Lower leg skin (tissue), 4 donors: Measurements from ENCODE around the gene NFAT5. TPM values are rescaled to one million over a fixed set of nuclear protein-coding genes. Genes with fewer than 3 reads are reported as not detected.
"Not testable (repeated sequence)": the region's sequence is repeated elsewhere in the genome, so short reads cannot be mapped to it uniquely, and the experiment has no call there.

Source experiments
- DNase-seq, 2 donors: peaks; one replicate each; pipeline ENCODE4 v3.0.0-alpha.2; 2019; ENCODE audit warnings: low spot score in 2 of 2
- H3K4me3 ChIP-seq: fragments of 200-600 bp; sonication (generic); 2 replicates; pipeline ENCODE4 v1.5.1; 2017; ENCODE audit warnings: mild to moderate bottlenecking, low read depth; ENCODE audit not compliant: poor library complexity, severe bottlenecking
- CTCF ChIP-seq, 3 donors: fragments of 450-650 bp; IDR thresholded peaks; one replicate each; pipeline ENCODE4 v1.5.1; 2016; ENCODE audit warnings: antibody characterized with exemption in 3 of 3, mild to moderate bottlenecking in 3 of 3, moderate library complexity in 2 of 3
- POLR2A ChIP-seq, 2 donors: fragments of 450-650 bp; IDR thresholded peaks; one replicate each; pipeline ENCODE4 v1.6.1; 2016 to 2017; ENCODE audit warnings: antibody characterized with exemption in 2 of 2, mild to moderate bottlenecking in 1 of 2, moderate library complexity in 1 of 2
- WGBS, 2 donors: methylation state at CpG; one replicate each; pipeline ENCODE4 v1.1.5; 2018; 5-methylcytosine and 5-hydroxymethylcytosine counted together
- intact Hi-C: fragments of 100-400 bp; cut with DNase I; formaldehyde crosslinking; loops from one replicate; pipeline ENCODE4 v1.15.0; 2023; ENCODE audit warnings: low total_unique reads
- total RNA-seq, 4 donors: library from RNA; depleted of rRNA; stranded (reverse); fragments of >200 nt; gene quantifications; one replicate each; pipeline ENCODE4 v1.1.0, GENCODE V29; 2016

NFAT5 gene
- total RNA-seq, 4 donors from 2014 or later = 74.7 to 114 (median 88.6) TPM

- intact Hi-C loops = no loop called here
- DNase-seq = no peak
- no peak for TF ChIP-seq POLR2A (IDR thresholded peaks at IDR 0.05)
- TF ChIP-seq CTCF (IDR thresholded peaks at IDR 0.05) = no peak
- H3K4me3 ChIP-seq = no peak overlapping the region
Measured at GRCh38 chr16:69632828-69633227, 67.1 kb downstream of the NFAT5 start.

GRCh38 chr16:69633375-69633774 is 67.6 kb downstream of the NFAT5 start:
- intact Hi-C loops = no loop called here
- H3K4me3 ChIP-seq = no peak overlapping the region
- DNase-seq = no peak
- TF ChIP-seq CTCF (IDR thresholded peaks at IDR 0.05) = no peak
- no peak for TF ChIP-seq POLR2A (IDR thresholded peaks at IDR 0.05)

GRCh38 chr16:69636563-69637146 is 70.9 kb downstream of the NFAT5 start:
- intact Hi-C loops, DNase-seq, H3K4me3 ChIP-seq: not testable (repeated sequence)
- WGBS, 2 donors = 97 to 99% methylated on average over 3 of the region's 3 CpGs

GRCh38 chr16:69637206-69637865 is 71.6 kb downstream of the NFAT5 start:
- intact Hi-C loops, H3K4me3 ChIP-seq, DNase-seq: not testable (repeated sequence)
- 96 to 97% methylated on average over 3 of the region's 3 CpGs for WGBS, 2 donors

GRCh38 chr16:69643997-69644396 is 78.2 kb downstream of the NFAT5 start:
- intact Hi-C loops = not testable (repeated sequence)

GRCh38 chr16:69644790-69645189 is 79.0 kb downstream of the NFAT5 start:
- intact Hi-C loops = no loop called here
- 14 to 19% methylated on average over 1 of the region's 1 CpG for WGBS, 2 donors

More at GRCh38 chr16:69643997-69644396, 78.2 kb downstream of the NFAT5 start:
- DNase-seq, H3K4me3 ChIP-seq: not testable (repeated sequence)
- 92 to 97% methylated on average over 3 of the region's 3 CpGs for WGBS, 2 donors

GRCh38 chr16:69647020-69647419 is 81.3 kb downstream of the NFAT5 start:
- TF ChIP-seq POLR2A (IDR thresholded peaks at IDR 0.05) = no peak
- no peak for TF ChIP-seq CTCF (IDR thresholded peaks at IDR 0.05)
- intact Hi-C loops = no loop called here
- H3K4me3 ChIP-seq = no peak overlapping the region
- whole genome bisulfite sequencing, 2 donors = 96% methylated on average over 5 of the region's 5 CpGs
- DNase-seq = no peak

More at GRCh38 chr16:69644790-69645189, 79.0 kb downstream of the NFAT5 start:
- H3K4me3 ChIP-seq = no peak overlapping the region
- TF ChIP-seq POLR2A (IDR thresholded peaks at IDR 0.05) (no peak), CTCF (IDR thresholded peaks at IDR 0.05) (no peak)
- DNase-seq = no peak
